ENCODE data around the gene RDH5.

RDH5 gene

GRCh38 chr12:55720071-55720564 lies at the start of gene RDH5:
Gene RDH5, plus strand, starts transcription at chr12:55720393. Its CDS starts 792 bp downstream, at chr12:55721185.
- DNase-seq, result peak; percentile 84

- no peak for DNase-seq
Measured at GRCh38 chr12:55671746-55672145, 48.4 kb upstream of the RDH5 start.

- DNase-seq, result no peak
Measured at GRCh38 chr12:55673638-55674037, 46.6 kb upstream of the RDH5 start.

- no peak for DNase-seq
Measured at GRCh38 chr12:55675666-55676065, 44.5 kb upstream of the RDH5 start.

- no peak for DNase-seq
Measured at GRCh38 chr12:55676707-55677106, 43.5 kb upstream of the RDH5 start.

GRCh38 chr12:55679691-55680090 lies 40.5 kb upstream of the RDH5 start:
- DNase-seq, result no peak

GRCh38 chr12:55681142-55682077 lies 38.8 kb upstream of the RDH5 start:
- peak; percentile 77 for DNase-seq

- DNase-seq, result no peak
Measured at GRCh38 chr12:55682087-55682796, 38.0 kb upstream of the RDH5 start.

- no peak for DNase-seq
Measured at GRCh38 chr12:55683676-55684075, 36.5 kb upstream of the RDH5 start.

GRCh38 chr12:55684761-55685370 lies 35.3 kb upstream of the RDH5 start:
- no peak for DNase-seq

- no peak for DNase-seq
Measured at GRCh38 chr12:55685671-55686070, 34.5 kb upstream of the RDH5 start.

- DNase-seq, result no peak
Measured at GRCh38 chr12:55686366-55687010, 33.7 kb upstream of the RDH5 start.

GRCh38 chr12:55687746-55688145 lies 32.4 kb upstream of the RDH5 start:
- peak; percentile 9 for DNase-seq

GRCh38 chr12:55688716-55689655 lies 31.2 kb upstream of the RDH5 start:
- DNase-seq, result no peak

GRCh38 chr12:55692631-55693322 lies 27.4 kb upstream of the RDH5 start:
- no peak for DNase-seq

GRCh38 chr12:55693323-55694187 lies 26.6 kb upstream of the RDH5 start:
- DNase-seq, result no peak

GRCh38 chr12:55694188-55694515 lies 26.0 kb upstream of the RDH5 start:
- no peak for DNase-seq

- no peak for DNase-seq
Measured at GRCh38 chr12:55694651-55695050, 25.5 kb upstream of the RDH5 start.

- DNase-seq, result no peak
Measured at GRCh38 chr12:55695349-55695748, 24.8 kb upstream of the RDH5 start.

GRCh38 chr12:55696141-55696540 lies 24.1 kb upstream of the RDH5 start:
- no peak for DNase-seq
